ENCODE measurements around the gene ADCY7. TPM values are rescaled to one million over a fixed set of nuclear protein-coding genes. Genes with fewer than 3 reads are reported as not detected.

ADCY7 gene
- total and polyA plus RNA-seq, 2 donors from 2014 or later: 0.86 to 40.5 TPM

- Histone ChIP-seq H3K36me3 (ENCODE audit: control insufficient read depth in 2 of 3, insufficient read depth in 3 of 3, low read length in 3 of 3) (peaks cover 0 to 26% (median 16%) of the 10 kb centered on the region in 3 donors), H3K27me3 (ENCODE audit: control insufficient read depth, insufficient read depth, low read length) (no peaks in the 10 kb centered on the region), H3K4me3 (ENCODE audit: low read length in 3 of 3) (no peak overlapping the region), H3K4me1 (ENCODE audit: control insufficient read depth in 2 of 3, insufficient read depth in 2 of 3, low read depth in 1 of 3, low read length in 3 of 3) (peaks cover 0 to 3% (median 2%) of the 10 kb centered on the region in 3 donors), H3K27ac (ENCODE audit: low read depth in 2 of 2, low read length in 2 of 2) (no peak overlapping the region), H3K9me3 (ENCODE audit: control insufficient read depth in 2 of 3, insufficient read depth in 1 of 3, low read length in 3 of 3) (no peaks in the 10 kb centered on the region), H3K9ac (ENCODE audit: low read length in 3 of 3) (no peak overlapping the region)
- DNase-seq (peak in 2 of 5 donors; percentile 35 to 81), FAIRE-seq (no peak)
- intact Hi-C loops (cut with DNase I): no loop called here
- TF ChIP-seq CTCF (IDR thresholded peaks at IDR 0.05; ENCODE audit: borderline replicate concordance, extremely low read depth, insufficient read depth): no peak
These were observed 47.5 kb downstream of the ADCY7 start for GRCh38 chr16:50313596-50314478.

- Histone ChIP-seq H3K27me3 (ENCODE audit: control insufficient read depth, insufficient read depth, low read length) (no peaks in the 10 kb centered on the region), H3K9ac (ENCODE audit: low read length in 3 of 3) (no peak overlapping the region), H3K4me3 (ENCODE audit: low read length in 3 of 3) (no peak overlapping the region), H3K9me3 (ENCODE audit: control insufficient read depth in 2 of 3, insufficient read depth in 1 of 3, low read length in 3 of 3) (no peaks in the 10 kb centered on the region), H3K27ac (ENCODE audit: low read depth in 2 of 2, low read length in 2 of 2) (no peak overlapping the region), H3K4me1 (ENCODE audit: control insufficient read depth in 2 of 3, insufficient read depth in 2 of 3, low read depth in 1 of 3, low read length in 3 of 3) (peaks cover 0 to 3% (median 2%) of the 10 kb centered on the region in 3 donors), H3K36me3 (ENCODE audit: control insufficient read depth in 2 of 3, insufficient read depth in 3 of 3, low read length in 3 of 3) (peaks cover 3 to 27% (median 18%) of the 10 kb centered on the region in 3 donors)
- TF ChIP-seq CTCF (IDR thresholded peaks at IDR 0.05; ENCODE audit: borderline replicate concordance, extremely low read depth, insufficient read depth): no peak
- DNase-seq: no peak
- intact Hi-C loops (cut with DNase I): no loop called here
- no peak for FAIRE-seq
These were observed 48.3 kb downstream of the ADCY7 start for GRCh38 chr16:50314665-50315064.

- Histone ChIP-seq H3K9me3 (ENCODE audit: control insufficient read depth in 2 of 3, insufficient read depth in 1 of 3, low read length in 3 of 3) (no peaks in the 10 kb centered on the region), H3K27ac (ENCODE audit: low read depth in 2 of 2, low read length in 2 of 2) (no peak overlapping the region), H3K9ac (ENCODE audit: low read length in 3 of 3) (no peak overlapping the region), H3K27me3 (ENCODE audit: control insufficient read depth, insufficient read depth, low read length) (no peaks in the 10 kb centered on the region), H3K36me3 (ENCODE audit: control insufficient read depth in 2 of 3, insufficient read depth in 3 of 3, low read length in 3 of 3) (peaks cover 7 to 35% (median 26%) of the 10 kb centered on the region in 3 donors), H3K4me1 (ENCODE audit: control insufficient read depth in 2 of 3, insufficient read depth in 2 of 3, low read depth in 1 of 3, low read length in 3 of 3) (peaks cover 0 to 3% (median 2%) of the 10 kb centered on the region in 3 donors), H3K4me3 (ENCODE audit: low read length in 3 of 3) (no peak overlapping the region)
- intact Hi-C loops (cut with DNase I): no loop called here
- FAIRE-seq: no peak
- DNase-seq: peak in 4 of 5 donors; percentile 40 to 69 (median 48)
- no peak for TF ChIP-seq CTCF (IDR thresholded peaks at IDR 0.05; ENCODE audit: borderline replicate concordance, extremely low read depth, insufficient read depth)
These were observed 49.1 kb downstream of the ADCY7 start for GRCh38 chr16:50315346-50315997.

Measured in kidney (tissue), 14 donors.